NB4 (cell line): Measurements from ENCODE around the gene MPZL1.

ENCODE experiments used
- DNase-seq: peaks from one replicate; pipeline ENCODE4 v3.0.0; 2010; ENCODE audit warnings: low read depth
- H3K4me3 ChIP-seq: one replicate; pipeline ENCODE4 v1.5.1; 2011; ENCODE audit warnings: mild to moderate bottlenecking, low read depth, low read length, moderate library complexity
- MYC ChIP-seq: IDR thresholded peaks from 2 replicates; pipeline ENCODE4 v1.6.1; 2011; ENCODE audit warnings: low read depth, low read length
- POLR2A ChIP-seq: IDR thresholded peaks from 2 replicates; pipeline ENCODE4 v1.6.1; 2011; ENCODE audit warnings: mild to moderate bottlenecking; ENCODE audit not compliant: insufficient read length; ENCODE audit errors: extremely low read depth
- TF ChIP-seq, protein P1 (sequence below): IDR thresholded peaks from one replicate; pipeline ENCODE4 v1.5.1; 2012; ENCODE audit warnings: low read depth, low read length
- TF ChIP-seq, protein P2 (sequence below): IDR thresholded peaks from 2 replicates; pipeline ENCODE4 v1.6.1; 2011; ENCODE audit warnings: low read depth, low read length

Gene MPZL1

DNA sequence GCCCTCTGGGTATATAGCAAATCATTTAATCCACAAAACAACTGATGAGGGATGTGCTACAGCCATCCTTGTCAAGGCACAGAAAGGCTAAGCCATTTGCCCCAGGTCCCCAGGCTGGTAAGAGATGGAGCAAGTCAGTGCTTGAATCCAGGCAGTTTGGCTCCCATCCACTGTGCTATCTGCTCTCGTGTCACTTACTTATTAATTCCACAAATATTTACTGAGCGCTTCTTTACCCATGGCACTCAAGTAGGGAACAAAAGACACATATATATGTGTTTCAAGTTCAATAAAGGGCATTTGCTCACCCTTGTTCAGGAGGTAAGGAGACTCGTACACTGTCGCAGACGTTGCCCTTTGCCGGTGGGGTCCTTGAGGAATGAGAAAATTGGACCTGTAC, 38.6 kb upstream of the MPZL1 start:
- DNase-seq = no peak
- TF ChIP-seq, protein P1, sequence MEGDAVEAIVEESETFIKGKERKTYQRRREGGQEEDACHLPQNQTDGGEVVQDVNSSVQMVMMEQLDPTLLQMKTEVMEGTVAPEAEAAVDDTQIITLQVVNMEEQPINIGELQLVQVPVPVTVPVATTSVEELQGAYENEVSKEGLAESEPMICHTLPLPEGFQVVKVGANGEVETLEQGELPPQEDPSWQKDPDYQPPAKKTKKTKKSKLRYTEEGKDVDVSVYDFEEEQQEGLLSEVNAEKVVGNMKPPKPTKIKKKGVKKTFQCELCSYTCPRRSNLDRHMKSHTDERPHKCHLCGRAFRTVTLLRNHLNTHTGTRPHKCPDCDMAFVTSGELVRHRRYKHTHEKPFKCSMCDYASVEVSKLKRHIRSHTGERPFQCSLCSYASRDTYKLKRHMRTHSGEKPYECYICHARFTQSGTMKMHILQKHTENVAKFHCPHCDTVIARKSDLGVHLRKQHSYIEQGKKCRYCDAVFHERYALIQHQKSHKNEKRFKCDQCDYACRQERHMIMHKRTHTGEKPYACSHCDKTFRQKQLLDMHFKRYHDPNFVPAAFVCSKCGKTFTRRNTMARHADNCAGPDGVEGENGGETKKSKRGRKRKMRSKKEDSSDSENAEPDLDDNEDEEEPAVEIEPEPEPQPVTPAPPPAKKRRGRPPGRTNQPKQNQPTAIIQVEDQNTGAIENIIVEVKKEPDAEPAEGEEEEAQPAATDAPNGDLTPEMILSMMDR = no peak
- TF ChIP-seq, protein P2, sequence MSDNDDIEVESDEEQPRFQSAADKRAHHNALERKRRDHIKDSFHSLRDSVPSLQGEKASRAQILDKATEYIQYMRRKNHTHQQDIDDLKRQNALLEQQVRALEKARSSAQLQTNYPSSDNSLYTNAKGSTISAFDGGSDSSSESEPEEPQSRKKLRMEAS = no peak
- TF ChIP-seq POLR2A (no peak), MYC (no peak)
- H3K4me3 ChIP-seq = no peak overlapping the region

DNA sequence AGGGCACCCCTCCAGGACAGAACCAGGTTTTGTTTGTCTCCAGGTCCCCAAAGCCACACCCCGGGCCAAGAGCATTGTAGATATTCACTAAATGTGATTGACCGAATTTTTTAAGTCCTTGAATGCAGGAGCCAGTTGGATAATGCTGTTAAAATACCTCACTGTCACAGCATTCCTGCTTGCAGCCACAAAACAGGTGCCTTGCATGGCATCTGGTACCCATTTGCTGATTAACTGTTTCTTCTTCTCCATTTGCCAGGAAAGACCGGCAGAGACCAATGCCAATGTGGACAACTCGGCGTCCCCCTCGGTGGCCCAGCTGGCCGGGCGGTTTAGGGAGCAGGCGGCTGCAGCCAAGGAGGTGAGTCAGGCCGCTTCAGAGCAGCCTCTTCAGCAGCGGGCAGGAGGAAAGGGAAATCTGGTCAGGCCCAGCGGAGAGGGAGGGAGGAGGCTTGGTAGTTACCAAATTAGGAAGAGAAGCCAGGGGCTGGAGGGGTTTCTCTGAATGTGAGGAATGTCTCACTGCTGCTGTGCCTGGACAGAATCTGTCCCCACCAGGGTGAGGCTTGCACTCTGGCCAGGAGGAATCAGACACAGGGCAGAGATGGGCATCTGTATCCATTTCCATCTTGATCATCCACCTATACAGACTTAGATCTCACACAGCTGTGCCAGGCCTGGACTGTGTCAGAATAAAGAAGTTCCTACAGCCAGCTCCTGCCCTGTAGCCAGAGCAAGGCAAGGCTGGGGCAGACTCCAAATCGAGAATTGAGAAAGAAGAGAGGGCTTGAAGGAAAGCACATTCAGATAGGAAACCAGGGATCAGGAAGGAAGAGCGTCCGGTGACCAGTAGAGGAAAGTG, 37.9 kb upstream of the MPZL1 start:
- TF ChIP-seq, protein P2 = no peak
- TF ChIP-seq POLR2A = no peak
- no peak for TF ChIP-seq MYC
- TF ChIP-seq, protein P1 = no peak
- H3K4me3 ChIP-seq = no peak overlapping the region
- DNase-seq = no peak

DNA sequence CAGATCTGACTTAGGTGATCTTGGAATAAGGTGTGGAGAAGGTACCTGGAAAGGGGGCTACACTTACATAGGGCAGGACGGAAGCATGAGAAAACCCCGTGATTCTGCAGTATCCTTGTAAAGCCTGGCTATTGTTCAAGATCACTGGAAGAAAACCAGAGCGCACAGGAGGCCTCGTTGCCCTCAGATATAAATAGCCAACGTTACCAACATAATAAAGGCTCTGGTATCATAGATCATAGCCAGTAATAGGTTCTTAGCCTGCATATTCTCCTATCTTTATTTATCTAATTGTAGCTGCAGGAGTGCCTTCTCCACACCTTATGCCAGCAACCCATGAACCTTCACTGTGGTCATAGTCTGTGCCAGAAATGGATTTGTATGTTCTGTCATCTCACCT, 35.9 kb upstream of the MPZL1 start:
- no peak overlapping the region for H3K4me3 ChIP-seq
- no peak for TF ChIP-seq MYC
- TF ChIP-seq, protein P1 = no peak
- no peak for TF ChIP-seq POLR2A
- TF ChIP-seq, protein P2 = no peak
- DNase-seq = no peak

DNA sequence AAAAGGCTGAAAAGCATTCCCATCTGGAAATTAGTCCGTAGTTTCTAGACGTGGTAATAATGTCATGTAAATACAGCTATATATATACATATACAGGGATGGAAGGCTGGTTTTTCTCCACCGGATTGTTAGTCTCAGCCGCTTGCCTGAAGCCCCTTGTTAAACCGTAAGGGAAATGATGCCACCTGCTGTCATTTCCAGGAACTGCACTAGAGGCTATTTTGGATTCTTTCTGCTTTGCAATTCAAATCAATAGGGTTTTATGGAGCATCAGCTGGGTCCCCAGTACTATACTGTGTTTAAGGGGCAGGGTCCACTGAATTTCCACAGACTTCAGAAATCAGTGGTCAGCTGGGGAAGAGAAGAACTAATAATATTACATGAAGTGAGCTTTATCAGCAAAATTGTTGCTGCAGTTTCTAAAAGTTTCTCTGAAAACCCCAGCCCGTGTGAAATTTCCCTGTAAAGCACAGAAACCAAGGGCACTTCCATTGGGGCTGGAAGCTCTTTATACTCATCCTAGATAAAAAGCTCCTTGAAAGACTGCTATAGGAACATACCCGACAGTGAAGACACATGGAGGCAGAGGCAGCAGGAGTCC, 33.8 kb upstream of the MPZL1 start:
- TF ChIP-seq MYC = no peak
- TF ChIP-seq, protein P1 = peak; percentile 85
- TF ChIP-seq, protein P2 = no peak
- H3K4me3 ChIP-seq = no peak overlapping the region
- peak; percentile 81 for DNase-seq

DNA sequence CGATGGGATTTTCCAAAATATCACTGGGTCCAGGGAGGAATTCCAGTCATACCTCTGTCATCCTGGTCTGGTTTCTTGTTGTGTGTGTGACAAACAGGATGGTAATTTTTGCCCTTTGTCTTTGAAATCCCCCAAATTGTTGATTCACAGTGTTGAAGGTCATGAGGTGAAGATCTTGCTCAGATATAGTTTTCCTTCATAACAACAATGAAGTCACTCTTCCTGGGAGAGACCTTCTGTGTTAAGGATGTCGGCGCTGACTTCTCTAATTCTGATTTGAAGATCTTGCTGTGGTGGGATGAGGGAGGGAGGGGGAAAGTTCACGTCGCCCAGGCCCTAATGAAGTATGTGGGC, 32.2 kb upstream of the MPZL1 start:
- no peak for DNase-seq
- TF ChIP-seq POLR2A (no peak), MYC (no peak)
- TF ChIP-seq, protein P1 = no peak
- TF ChIP-seq, protein P2 = no peak
- H3K4me3 ChIP-seq = no peak overlapping the region
